AG09319 (cell line): ENCODE measurements around the gene ADCY5.

Experiments
- DNase-seq: peaks from one replicate; pipeline ENCODE4 v3.0.0-alpha.2; 2010; ENCODE audit warnings: low read depth; ENCODE audit errors: extremely low read depth
- CTCF ChIP-seq: IDR thresholded peaks from 2 replicates; pipeline ENCODE4 v1.5.1; 2011; ENCODE audit warnings: low read depth, mild to moderate bottlenecking, inconsistent platforms, low read length, moderate library complexity

Gene ADCY5

GRCh38 chr3:123442908-123443307 lies 6.0 kb downstream of the ADCY5 start:
- no peak for DNase-seq
- TF ChIP-seq CTCF, result no peak

- no peak for TF ChIP-seq CTCF
- no peak for DNase-seq
Observed at GRCh38 chr3:123442125-123442524, 6.8 kb downstream of the ADCY5 start.

- no peak for TF ChIP-seq CTCF
- no peak for DNase-seq
Observed at GRCh38 chr3:123439806-123440580, 8.9 kb downstream of the ADCY5 start.

GRCh38 chr3:123432832-123433523 lies 15.9 kb downstream of the ADCY5 start:
- no peak for DNase-seq
- no peak for TF ChIP-seq CTCF

GRCh38 chr3:123431658-123432324 lies 17.1 kb downstream of the ADCY5 start:
- TF ChIP-seq CTCF, result no peak
- DNase-seq, result no peak

GRCh38 chr3:123431007-123431657 lies 17.8 kb downstream of the ADCY5 start:
- no peak for TF ChIP-seq CTCF
- DNase-seq, result no peak

GRCh38 chr3:123430266-123430665 lies 18.6 kb downstream of the ADCY5 start:
- no peak for TF ChIP-seq CTCF
- no peak for DNase-seq
